ENCODE data around the gene LMAN1. TPM values are rescaled to one million over a fixed set of nuclear protein-coding genes. Genes with fewer than 3 reads are reported as not detected.

LMAN1 gene
- total and polyA plus RNA-seq, 2 donors (not counting 3 experiments of a cell fraction or from before 2014, with no cell fraction given): 43.8 to 92.5 TPM

GRCh38 chr18:59387687-59388565 is 28.9 kb upstream of the LMAN1 start:
- Histone ChIP-seq H3K4me3 (replicated peaks in 1 of 3; ENCODE audit: insufficient read depth in 1 of 3, low read depth in 1 of 3, low read length in 3 of 3) (no peak overlapping the region), H3K79me2 (ENCODE audit: control insufficient read depth, insufficient read depth, low read length) (no peaks in the 10 kb centered on the region), H4K20me1 (replicated peaks; ENCODE audit: control insufficient read depth, extremely low read depth, insufficient read depth, low read length) (no peaks in the 10 kb centered on the region), H3K9ac (replicated peaks; ENCODE audit: extremely low read depth, insufficient read depth, low read length) (no peak overlapping the region), H3K27me3 (ENCODE audit: control insufficient read depth in 2 of 2, insufficient read depth in 2 of 2, low read length in 2 of 2) (peaks cover 0 to 7% of the 10 kb centered on the region in 2 experiments), H3K9me3 (replicated peaks; ENCODE audit: control insufficient read depth, insufficient read depth, low read length) (no peaks in the 10 kb centered on the region), H2AFZ (ENCODE audit: low read depth, low read length) (no peak overlapping the region), H3K9me1 (replicated peaks; ENCODE audit: control insufficient read depth, extremely low read depth, insufficient read depth, low read length) (no peaks in the 10 kb centered on the region), H3K36me3 (ENCODE audit: control insufficient read depth in 2 of 2, extremely low read depth in 1 of 2, insufficient read depth in 2 of 2, low read length in 2 of 2) (no peaks in the 10 kb centered on the region), H3K4me2 (ENCODE audit: insufficient read depth, low read length) (no peak overlapping the region), H3K27ac (ENCODE audit: insufficient read depth, low read depth, low read length) (no peak overlapping the region), H3K4me1 (ENCODE audit: control insufficient read depth, extremely low read depth, insufficient read depth, low read length) (no peaks in the 10 kb centered on the region)
- POLR2A ChIA-PET: no interaction called here
- FAIRE-seq (no peak), DNase-seq (ENCODE audit: low read depth, low spot score) (no peak)
- dilution Hi-C loops (cut with MboI; ENCODE audit: extremely low pct_ligation_motif_present, low sequenced_read_pairs) (no loop called here), intact Hi-C loops (cut with micrococcal nuclease) (no loop called here)
- CTCF ChIA-PET: interaction anchor here (1.6 to 2.3 kb wide), 3 partner anchors 15 to 139 kb away, joined by 5 to 12 read pairs (median 11); no protein-coding TSS in a partner anchor
- BruUV-seq (replicated peaks): no TSS peak
- TF ChIP-seq JUN (IDR thresholded peaks at IDR 0.05; ENCODE audit: borderline replicate concordance, insufficient read depth, insufficient read length, low read depth): no peak
- no peak for TF ChIP-seq CTCF (IDR thresholded peaks at IDR 0.05; ENCODE audit: extremely low read depth in 1 of 2, insufficient read depth in 1 of 2, low read depth in 1 of 2, low read length in 2 of 2)
- no peak for TF ChIP-seq POLR2A (IDR thresholded peaks at IDR 0.05; ENCODE audit: low read depth, low read length)
- TF ChIP-seq MAX (IDR thresholded peaks at IDR 0.05; ENCODE audit: insufficient read depth, insufficient read length): no peak
- TF ChIP-seq FOS (IDR thresholded peaks at IDR 0.05; ENCODE audit: borderline replicate concordance, insufficient read depth, low read length): no peak
- TF ChIP-seq MYC (IDR thresholded peaks at IDR 0.05; ENCODE audit: low read depth, low read length): no peak
- TF ChIP-seq EZH2 (IDR thresholded peaks at IDR 0.05; ENCODE audit: borderline replicate concordance, low read depth, low read length, severe bottlenecking): no peak
- no peak for TF ChIP-seq POLR2AphosphoS5 (IDR thresholded peaks at IDR 0.05; ENCODE audit: insufficient read depth, low read depth, low read length)
- no peak for TF ChIP-seq GATA2 (IDR thresholded peaks at IDR 0.05; ENCODE audit: insufficient read depth, insufficient read length, low read depth, low read length)

All from endothelial cell of umbilical vein (primary cell).